ENCODE data around the gene ABCC4. TPM values are rescaled to one million over a fixed set of nuclear protein-coding genes. Genes with fewer than 3 reads are reported as not detected.

The ABCC4 gene
- total RNA-seq, 1 donor from 2014 or later = 4.6 TPM

GRCh38 chr13:95233026-95233635, 68.1 kb downstream of the ABCC4 start:
- intact Hi-C loops (cut with micrococcal nuclease) = no loop called here

- intact Hi-C loops (cut with micrococcal nuclease) = no loop called here
Observed at GRCh38 chr13:95231393-95231792, 69.9 kb downstream of the ABCC4 start.

DNA sequence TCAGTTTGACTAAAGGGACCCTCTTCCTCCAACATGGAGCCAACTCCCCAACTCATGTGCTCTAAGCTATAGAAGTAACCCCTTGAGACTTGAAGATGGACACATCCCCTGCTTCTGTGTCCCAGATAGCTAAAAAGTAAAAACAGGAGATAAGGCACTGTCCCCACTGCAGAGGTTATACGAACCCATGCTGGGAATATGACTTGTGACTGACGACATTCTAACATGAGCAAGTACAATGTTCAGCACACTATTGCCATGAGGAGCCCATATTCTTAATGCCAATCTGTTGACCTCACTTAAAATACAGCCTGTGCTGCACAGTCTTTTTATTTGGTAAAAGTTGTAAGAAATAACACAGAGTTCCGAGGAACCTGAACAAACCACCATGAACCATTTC, 71.4 kb downstream of the ABCC4 start:
- intact Hi-C loops (cut with micrococcal nuclease) = no loop called here

DNA sequence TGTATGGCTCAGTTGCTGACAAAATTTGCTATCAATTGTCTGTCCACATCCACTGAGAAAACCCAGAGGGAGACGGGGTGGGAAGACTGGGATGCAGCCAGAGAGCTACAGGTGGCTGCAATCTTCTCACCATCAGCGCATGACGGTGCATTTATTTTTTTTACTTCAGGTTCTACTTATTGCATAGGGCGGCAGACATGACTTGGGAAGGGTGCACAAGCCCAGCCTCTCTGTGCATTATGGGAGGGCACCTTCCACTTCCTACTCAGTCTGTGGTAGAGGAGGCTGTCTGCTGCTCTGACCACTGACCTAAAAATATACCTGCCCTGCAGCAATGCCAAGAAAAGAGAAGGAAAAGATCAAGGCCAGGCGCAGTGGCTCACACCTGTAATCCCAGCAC, 73.1 kb downstream of the ABCC4 start:
- intact Hi-C loops (cut with micrococcal nuclease) = no loop called here

GRCh38 chr13:95226932-95227695, 74.1 kb downstream of the ABCC4 start:
- intact Hi-C loops (cut with micrococcal nuclease) = no loop called here

- intact Hi-C loops (cut with micrococcal nuclease) = no loop called here
Observed at GRCh38 chr13:95226476-95226875, 74.8 kb downstream of the ABCC4 start.

DNA sequence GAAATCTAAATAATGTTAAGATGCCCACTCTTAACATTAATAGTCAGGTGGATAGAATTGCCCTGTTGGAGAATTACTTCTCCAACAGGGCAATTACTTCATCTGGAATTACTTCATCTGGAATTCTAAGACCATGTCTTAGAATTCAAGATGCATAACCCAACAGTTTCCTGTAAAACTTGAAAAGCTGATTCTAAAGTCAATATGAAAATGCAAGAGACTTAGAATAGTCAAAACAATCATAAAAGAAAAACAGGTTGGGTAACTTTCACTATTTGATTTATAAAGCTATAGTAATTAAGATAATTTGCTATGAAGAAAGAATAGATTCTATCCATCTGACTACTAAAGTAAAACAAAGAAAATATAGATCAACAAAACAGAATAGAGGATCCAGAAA, 75.2 kb downstream of the ABCC4 start:
- intact Hi-C loops (cut with micrococcal nuclease) = no loop called here

- intact Hi-C loops (cut with micrococcal nuclease) = no loop called here
Observed at GRCh38 chr13:95224064-95224463, 77.2 kb downstream of the ABCC4 start.

DNA sequence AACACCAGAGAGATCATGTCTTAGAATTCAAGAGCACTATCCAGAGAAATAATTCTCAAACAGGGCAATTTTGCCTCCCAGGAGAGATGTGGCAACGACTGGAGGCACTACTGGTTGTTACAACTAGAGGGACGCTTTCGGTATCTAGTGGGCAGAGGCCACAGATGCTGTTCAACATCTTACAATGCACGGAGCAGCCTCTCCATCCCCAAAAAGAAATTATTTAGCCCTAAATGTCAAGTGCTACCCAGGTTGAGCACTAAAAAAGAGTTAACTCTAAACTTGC, 78.6 kb downstream of the ABCC4 start:
- intact Hi-C loops (cut with micrococcal nuclease) = no loop called here

GRCh38 chr13:95221971-95222732, 79.1 kb downstream of the ABCC4 start:
- intact Hi-C loops (cut with micrococcal nuclease) = no loop called here

DNA sequence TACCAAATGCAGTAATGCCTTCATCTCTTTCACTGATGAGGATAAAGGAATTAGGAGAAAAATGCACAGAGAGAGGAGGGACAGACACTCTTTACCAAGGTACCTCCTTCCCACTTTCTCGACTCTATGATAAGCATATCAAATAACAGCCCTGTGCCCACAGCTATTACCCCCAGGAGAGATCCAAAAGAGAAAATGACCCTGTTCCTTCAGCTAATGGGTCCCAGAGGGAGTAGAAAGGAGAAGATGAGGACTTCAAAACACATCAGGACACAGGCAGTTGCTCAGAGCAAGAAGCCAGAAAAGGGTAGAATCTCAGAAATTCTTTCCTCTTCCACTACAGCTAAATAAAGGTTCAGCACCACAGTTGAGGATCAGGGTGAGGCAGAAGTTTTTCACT, 80.6 kb downstream of the ABCC4 start:
- intact Hi-C loops (cut with micrococcal nuclease) = no loop called here

GRCh38 chr13:95217920-95218830, 83.1 kb downstream of the ABCC4 start:
- intact Hi-C loops (cut with micrococcal nuclease) = no loop called here

DNA sequence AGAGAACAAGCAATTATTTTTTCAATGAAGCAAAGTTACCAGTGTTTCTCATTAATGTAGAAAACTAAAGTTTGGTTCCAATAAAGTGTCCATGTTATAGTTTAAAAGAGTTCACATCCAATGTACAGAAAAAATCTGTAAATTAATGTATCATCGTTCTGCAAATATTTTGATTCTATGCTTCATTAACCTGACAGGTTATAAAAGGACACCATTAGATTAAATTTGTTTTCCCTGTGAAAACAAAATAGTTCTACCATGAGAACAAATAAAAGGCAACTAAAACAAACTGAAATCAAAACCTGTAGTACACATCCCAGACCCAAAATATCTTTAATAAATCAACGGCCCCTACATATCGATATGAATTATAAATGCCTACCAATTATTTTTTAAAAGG, 85.1 kb downstream of the ABCC4 start:
- intact Hi-C loops (cut with micrococcal nuclease) = no loop called here

- intact Hi-C loops (cut with micrococcal nuclease) = no loop called here
Observed at GRCh38 chr13:95212983-95213850, 88.0 kb downstream of the ABCC4 start.

GRCh38 chr13:95209109-95209508, 92.1 kb downstream of the ABCC4 start:
- intact Hi-C loops (cut with micrococcal nuclease) = no loop called here

DNA sequence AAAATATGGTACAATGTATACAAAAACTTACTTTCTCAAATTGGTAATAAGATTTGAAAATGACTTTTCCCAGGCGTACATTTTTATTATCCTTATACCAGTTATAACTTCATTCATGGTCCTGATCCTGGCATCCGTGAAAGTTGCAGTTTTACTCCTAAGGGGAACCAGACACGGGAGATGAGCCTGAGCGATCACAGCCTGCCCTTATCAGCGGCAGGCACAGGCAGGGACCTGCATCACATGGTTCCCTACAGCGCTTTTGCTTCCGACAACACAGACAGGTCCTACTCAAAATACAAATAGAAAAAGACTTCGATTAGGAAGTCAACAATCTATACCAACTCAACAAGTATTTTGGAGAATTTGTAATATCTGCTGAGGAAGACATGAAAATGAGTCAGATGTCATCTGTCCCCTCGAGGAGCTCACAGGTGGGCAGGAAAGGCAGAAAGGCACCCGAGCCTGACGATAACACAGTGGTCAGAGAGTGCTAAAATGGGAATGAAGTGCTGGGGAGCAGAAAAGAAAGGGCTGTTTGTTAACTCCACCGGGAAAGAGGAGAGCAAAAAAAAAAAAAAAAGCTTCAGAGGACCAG, 93.4 kb downstream of the ABCC4 start:
- intact Hi-C loops (cut with micrococcal nuclease) = no loop called here

- intact Hi-C loops (cut with micrococcal nuclease) = no loop called here
Observed at GRCh38 chr13:95206116-95206515, 95.1 kb downstream of the ABCC4 start.

DNA sequence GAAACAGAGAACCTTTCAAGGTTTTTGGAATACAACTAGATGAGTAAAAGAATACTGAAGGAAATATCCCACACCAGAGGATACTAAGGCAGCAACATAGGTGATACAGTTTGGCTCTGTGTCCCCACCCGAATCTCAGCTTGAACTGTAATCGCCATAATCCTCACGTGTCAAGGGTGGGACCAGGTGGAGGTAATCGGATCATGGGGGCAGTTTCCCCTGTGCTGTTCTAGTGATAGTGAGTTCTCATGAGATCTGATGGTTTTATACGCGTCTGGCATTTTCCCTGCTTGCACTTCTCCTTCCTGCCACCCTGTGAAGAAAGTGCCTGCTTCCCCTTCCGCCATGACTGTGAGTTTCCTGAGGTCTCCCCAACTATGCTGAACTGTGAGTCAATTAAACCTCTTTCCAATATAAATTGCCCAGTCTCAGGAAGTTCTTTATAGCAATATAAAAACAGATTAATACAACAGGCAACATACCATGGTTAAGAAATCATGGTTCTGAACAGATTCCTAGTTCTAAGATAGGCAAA, 97.0 kb downstream of the ABCC4 start:
- intact Hi-C loops (cut with micrococcal nuclease) = no loop called here

DNA sequence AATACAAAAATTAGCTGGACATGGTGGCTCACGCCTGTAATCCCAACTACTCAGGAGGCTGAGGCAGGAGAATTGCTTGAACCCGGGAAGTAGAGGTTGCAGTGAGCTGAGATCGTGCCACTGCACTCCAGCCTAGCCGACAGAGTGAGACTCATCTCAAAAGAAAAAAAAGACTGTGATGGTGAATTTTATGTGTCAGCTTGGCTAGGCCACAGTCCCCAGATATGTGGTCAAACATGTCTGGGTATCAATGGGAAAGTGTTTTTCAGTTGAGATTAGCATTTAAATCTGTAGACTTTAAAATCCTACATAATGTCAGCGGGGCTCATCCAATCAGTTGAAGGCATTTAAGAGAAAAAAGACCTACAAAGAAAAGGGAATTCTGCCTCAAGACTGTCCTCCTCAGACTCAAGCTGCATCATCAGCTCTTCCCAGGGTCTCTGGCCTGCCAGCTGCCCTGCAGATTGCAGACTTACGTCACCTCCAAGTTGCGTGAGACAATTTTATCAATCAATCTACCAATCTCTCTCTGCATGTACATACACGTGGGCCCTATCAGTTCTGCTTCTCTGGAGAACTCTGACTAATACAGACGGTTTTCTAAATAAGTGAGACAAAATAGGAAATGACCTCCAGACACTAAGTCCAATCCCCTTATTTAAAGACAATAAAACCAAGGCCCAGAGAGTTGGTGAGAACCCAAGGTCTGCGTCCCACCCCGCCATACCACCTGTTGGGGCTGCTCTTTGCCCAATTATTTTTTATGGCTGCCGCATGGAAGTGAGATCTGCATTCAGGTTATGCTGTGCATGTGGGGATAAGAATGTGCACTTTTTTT, 99.2 kb downstream of the ABCC4 start:
- intact Hi-C loops (cut with micrococcal nuclease) = no loop called here

All from T-helper 1 cell treated with Interleukin-12 subunit alpha and Interleukin-12 subunit beta and Interleukin-4 antibody, amounts not matched to agents 30 ng/mL and 1 ng/mL, for 36 hours (primary cell).